Measurements from ENCODE around the gene IRF6. TPM values are rescaled to one million over a fixed set of nuclear protein-coding genes. Genes with fewer than 3 reads are reported as not detected.

IRF6 gene
- polyA plus RNA-seq, 1 of the 3 experiments (the other 2 are of a cell fraction) = 0.94 TPM

DNA sequence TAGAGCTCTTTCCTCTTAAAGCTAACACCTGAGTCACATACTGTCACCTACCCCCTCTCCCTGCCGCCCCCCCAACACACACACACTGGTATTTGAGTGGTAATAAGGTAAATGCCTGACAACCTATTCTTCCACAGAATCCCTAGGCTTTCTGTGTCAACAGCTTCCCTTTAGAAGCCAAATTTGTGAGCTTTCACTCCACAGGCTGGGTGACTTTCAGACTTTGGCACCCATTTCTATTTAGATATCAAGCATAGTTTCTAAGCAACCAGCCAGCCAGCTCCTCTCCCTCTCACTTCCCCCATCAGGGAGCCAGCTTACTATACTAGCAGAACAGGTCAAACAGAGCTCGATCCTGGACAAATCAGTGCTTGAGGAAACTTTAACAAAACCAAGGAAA lies 18.4 kb downstream of the IRF6 start:
- WGBS (ENCODE audit: low lambda C conversion rate) = 23% methylated on average over 2 of the region's 2 CpGs
- CTCF ChIA-PET = interaction anchor here (1.4 to 1.8 kb wide), 2 partner anchors 10 to 36 kb away, joined by 3 to 4 read pairs; no protein-coding TSS in a partner anchor
- Histone ChIP-seq H3K27me3 (ENCODE audit: insufficient read depth) (no peaks in the 10 kb centered on the region), H3K36me3 (replicated peaks in 1 of 2; ENCODE audit: control insufficient read depth in 1 of 2, insufficient read depth in 2 of 2, low read length in 1 of 2) (peaks cover 4 to 5% of the 10 kb centered on the region in 2 experiments), H3K4me1 (ENCODE audit: control insufficient read depth in 1 of 2, insufficient read depth in 2 of 2, low read depth in 1 of 2, low read length in 1 of 2) (peaks cover 15 to 18% of the 10 kb centered on the region in 2 experiments; a peak in 3 of 4 replicates), H2AFZ (ENCODE audit: low read depth) (peak overlapping the region; percentile 48; the same call in 1 of the 2 replicates), H3K4me3 (ENCODE audit: low read depth in 2 of 2, low read length in 1 of 2) (no peak overlapping the region), H3K9me3 (no peaks in the 10 kb centered on the region), H3F3A (replicated peaks; ENCODE audit: insufficient read depth) (peaks cover 2% of the 10 kb centered on the region), H3K79me2 (ENCODE audit: insufficient read depth) (peaks cover 18% of the 10 kb centered on the region), H3K4me2 (peak overlapping the region; percentile 17; the same call in 1 of the 2 replicates), H3K9ac (peak overlapping the region; percentile 32), H3K27ac (ENCODE audit: low read depth in 2 of 2, low read length in 1 of 2) (peak overlapping the region in 1 of 2 experiments; percentile 74; a peak in 2 of 4 replicates), H4K20me1 (ENCODE audit: insufficient read depth) (no peaks in the 10 kb centered on the region), H3K9me2 (no peaks in the 10 kb centered on the region)
- no peak for DNase-seq
- POLR2A ChIA-PET = interaction anchor here (1.5 kb wide), 1 partner anchor 14 kb away, joined by 4 read pairs; no protein-coding TSS in a partner anchor
- TF ChIP-seq, protein P1, sequence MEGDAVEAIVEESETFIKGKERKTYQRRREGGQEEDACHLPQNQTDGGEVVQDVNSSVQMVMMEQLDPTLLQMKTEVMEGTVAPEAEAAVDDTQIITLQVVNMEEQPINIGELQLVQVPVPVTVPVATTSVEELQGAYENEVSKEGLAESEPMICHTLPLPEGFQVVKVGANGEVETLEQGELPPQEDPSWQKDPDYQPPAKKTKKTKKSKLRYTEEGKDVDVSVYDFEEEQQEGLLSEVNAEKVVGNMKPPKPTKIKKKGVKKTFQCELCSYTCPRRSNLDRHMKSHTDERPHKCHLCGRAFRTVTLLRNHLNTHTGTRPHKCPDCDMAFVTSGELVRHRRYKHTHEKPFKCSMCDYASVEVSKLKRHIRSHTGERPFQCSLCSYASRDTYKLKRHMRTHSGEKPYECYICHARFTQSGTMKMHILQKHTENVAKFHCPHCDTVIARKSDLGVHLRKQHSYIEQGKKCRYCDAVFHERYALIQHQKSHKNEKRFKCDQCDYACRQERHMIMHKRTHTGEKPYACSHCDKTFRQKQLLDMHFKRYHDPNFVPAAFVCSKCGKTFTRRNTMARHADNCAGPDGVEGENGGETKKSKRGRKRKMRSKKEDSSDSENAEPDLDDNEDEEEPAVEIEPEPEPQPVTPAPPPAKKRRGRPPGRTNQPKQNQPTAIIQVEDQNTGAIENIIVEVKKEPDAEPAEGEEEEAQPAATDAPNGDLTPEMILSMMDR (IDR thresholded peaks at IDR 0.05) = no peak
- TF ChIP-seq SMC3 (IDR thresholded peaks at IDR 0.05; ENCODE audit: low read depth, low read length) = no peak
- TF ChIP-seq PBX3 (IDR thresholded peaks at IDR 0.05) = no peak
- no peak for TF ChIP-seq CHD2 (IDR thresholded peaks at IDR 0.05; ENCODE audit: low read length, partially characterized antibody)
- no peak for TF ChIP-seq ELF1 (IDR thresholded peaks at IDR 0.05)
- TF ChIP-seq EP300 (IDR thresholded peaks at IDR 0.05; ENCODE audit: borderline replicate concordance in 1 of 2, low read depth in 1 of 2, low read length in 1 of 2) = no peak
- no peak for TF ChIP-seq TAF1 (IDR thresholded peaks at IDR 0.05; ENCODE audit: borderline replicate concordance, low read depth, low read length)
- TF ChIP-seq IRF3 (IDR thresholded peaks at IDR 0.05; ENCODE audit: low read depth, low read length) = no peak
- TF ChIP-seq, protein P2, sequence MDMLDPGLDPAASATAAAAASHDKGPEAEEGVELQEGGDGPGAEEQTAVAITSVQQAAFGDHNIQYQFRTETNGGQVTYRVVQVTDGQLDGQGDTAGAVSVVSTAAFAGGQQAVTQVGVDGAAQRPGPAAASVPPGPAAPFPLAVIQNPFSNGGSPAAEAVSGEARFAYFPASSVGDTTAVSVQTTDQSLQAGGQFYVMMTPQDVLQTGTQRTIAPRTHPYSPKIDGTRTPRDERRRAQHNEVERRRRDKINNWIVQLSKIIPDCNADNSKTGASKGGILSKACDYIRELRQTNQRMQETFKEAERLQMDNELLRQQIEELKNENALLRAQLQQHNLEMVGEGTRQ (IDR thresholded peaks at IDR 0.05; ENCODE audit: borderline replicate concordance, low read depth, low read length) = no peak
- TF ChIP-seq NFIC (IDR thresholded peaks at IDR 0.05; ENCODE audit: borderline replicate concordance) = no peak
- TF ChIP-seq, protein P3, sequence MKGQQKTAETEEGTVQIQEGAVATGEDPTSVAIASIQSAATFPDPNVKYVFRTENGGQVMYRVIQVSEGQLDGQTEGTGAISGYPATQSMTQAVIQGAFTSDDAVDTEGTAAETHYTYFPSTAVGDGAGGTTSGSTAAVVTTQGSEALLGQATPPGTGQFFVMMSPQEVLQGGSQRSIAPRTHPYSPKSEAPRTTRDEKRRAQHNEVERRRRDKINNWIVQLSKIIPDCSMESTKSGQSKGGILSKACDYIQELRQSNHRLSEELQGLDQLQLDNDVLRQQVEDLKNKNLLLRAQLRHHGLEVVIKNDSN (IDR thresholded peaks at IDR 0.05; ENCODE audit: borderline replicate concordance, low read depth) = no peak
- no peak for TF ChIP-seq YY1 (IDR thresholded peaks at IDR 0.05; ENCODE audit: low read depth)
